HepG2 (cell line): ENCODE data around the gene GCNT2. TPM values are rescaled to one million over a fixed set of nuclear protein-coding genes. Genes with fewer than 3 reads are reported as not detected.

Experiments
- ATAC-seq: fragments of 200-7000 bp; cut with Tn5 transposase; 3 replicates; pipeline ENCODE4 v1.9.1; 2020; ENCODE audit warnings: mild to moderate bottlenecking, moderate library complexity
- BruUV-seq: library from RNA; stranded (reverse); fragments of 400-500 nt; replicated peaks from 2 replicates; lab custom pipeline; 2021; lab: Mats Ljungman, UMichigan
- CTCF ChIA-PET: fragments of 300-600 bp; formaldehyde crosslinking; extraction: SDS; loops from one replicate; lab custom pipeline; 2021; ENCODE audit warnings: low total read pairs, inconsistent platforms, low intra/inter-chr PET ratio; lab: Yijun Ruan, JAX
- POLR2A ChIA-PET: fragments of 350-600 bp; sonication (Branson Sonifier 250); formaldehyde crosslinking; loops from one replicate; lab custom pipeline; 2020; ENCODE audit warnings: antibody characterized with exemption, inconsistent platforms; lab: Yijun Ruan, JAX
- DNase-seq: peaks from one replicate; pipeline ENCODE4 v3.0.0-alpha.2; 2015; ENCODE audit warnings: low spot score
- FAIRE-seq: peaks from 3 replicates; lab custom pipeline; 2011; peaks lifted over from hg19 to GRCh38; lab: Jason Lieb, UNC
- H2AFZ ChIP-seq: one replicate; pipeline ENCODE4 v1.6.1; 2011; ENCODE audit warnings: low read length, inconsistent platforms
- H3K27ac ChIP-seq: fragments of 300-600 bp; 3 replicates; pipeline ENCODE4 v1.8.0; 2011; ENCODE audit warnings: mixed run types, mild to moderate bottlenecking, mixed read lengths, low read length, inconsistent platforms; ENCODE audit not compliant: insufficient read depth; ENCODE audit errors: extremely low read length
- H3K27me3 ChIP-seq, 2 experiments: fragments of 200-600 bp in 1 of 2; 2 replicates in 1 of 2; 3 replicates in 1 of 2; pipeline versions ENCODE4 v1.6.0 to v1.8.0; 2011; ENCODE audit warnings: low read length in 2 of 2, mild to moderate bottlenecking in 2 of 2, moderate library complexity in 2 of 2, inconsistent platforms in 1 of 2; ENCODE audit not compliant: insufficient read depth in 2 of 2, control insufficient read depth in 1 of 2
- H3K36me3 ChIP-seq, 2 experiments: fragments of 200-600 bp in 1 of 2; replicated peaks in 1 of 2; 2 replicates in 1 of 2; 3 replicates in 1 of 2; pipeline versions ENCODE4 v1.5.1 to v1.8.0; 2011; ENCODE audit warnings: low read length in 2 of 2, inconsistent platforms in 1 of 2; ENCODE audit not compliant: insufficient read depth in 2 of 2, control insufficient read depth in 1 of 2
- H3K4me1 ChIP-seq: 2 replicates; pipeline ENCODE4 v1.5.1; 2012; ENCODE audit warnings: low read length, inconsistent platforms; ENCODE audit not compliant: insufficient read depth
- H3K4me2 ChIP-seq: 2 replicates; pipeline ENCODE4 v1.6.0; 2011; ENCODE audit warnings: low read depth, low read length, inconsistent platforms
- H3K4me3 ChIP-seq, 3 experiments: fragments of 200-600 bp in 1 of 3; sonication (generic), shearing (Covaris generic) in 1 of 3; replicated peaks in 1 of 3; 2 replicates each; pipeline ENCODE4 v1.5.1; 2011 to 2016; ENCODE audit warnings: low read length in 3 of 3, inconsistent platforms in 2 of 3, low read depth in 2 of 3, mild to moderate bottlenecking in 2 of 3, control low read depth in 1 of 3, mixed read lengths in 1 of 3; ENCODE audit not compliant: insufficient read depth in 1 of 3
- H3K79me2 ChIP-seq: one replicate; pipeline ENCODE4 v1.6.1; 2011; ENCODE audit warnings: low read length, inconsistent platforms; ENCODE audit not compliant: insufficient read depth
- H3K9ac ChIP-seq: 2 replicates; pipeline ENCODE4 v1.6.0; 2011; ENCODE audit warnings: mild to moderate bottlenecking, low read depth, low read length, inconsistent platforms; ENCODE audit not compliant: insufficient read depth
- H3K9me3 ChIP-seq: 2 replicates; pipeline ENCODE4 v1.5.1; 2012; ENCODE audit warnings: mild to moderate bottlenecking, low read length
- H4K20me1 ChIP-seq: 2 replicates; pipeline ENCODE4 v1.6.0; 2011; ENCODE audit warnings: inconsistent platforms, mild to moderate bottlenecking, low read length, moderate library complexity; ENCODE audit not compliant: insufficient read depth
- AHR ChIP-seq: IDR thresholded peaks from 2 replicates; pipeline ENCODE4 v1.6.1; 2018; ENCODE audit warnings: missing genetic modification reagents, missing compliant biosample characterization
- SNAPC2 ChIP-seq: sonication (generic); formaldehyde crosslinking; IDR thresholded peaks from 2 replicates; pipeline ENCODE4 v1.8.1; 2022; ENCODE audit warnings: mild to moderate bottlenecking, missing genetic modification reagents
- SUZ12 ChIP-seq: fragments of 150-350 bp; IDR thresholded peaks from 2 replicates; pipeline ENCODE4 v1.6.1; 2014; ENCODE audit warnings: low read depth, low read length
- XRCC5 ChIP-seq: fragments of 200-400 bp; formaldehyde crosslinking; optimal IDR thresholded peaks from 2 replicates; pipeline ENCODE3; 2017; ENCODE audit warnings: mild to moderate bottlenecking, low read length
- ZFP36 ChIP-seq: fragments of 150-350 bp; IDR thresholded peaks from 2 replicates; pipeline ENCODE4 v1.6.1; 2018; ENCODE audit warnings: borderline replicate concordance, low read length, low read depth; ENCODE audit not compliant: partially characterized antibody
- ZNF234 ChIP-seq: sonication (generic); formaldehyde crosslinking; conservative IDR thresholded peaks from 2 replicates; pipeline ENCODE4 v1.5.1; 2020; ENCODE audit warnings: mild to moderate bottlenecking, missing genetic modification reagents
- ZNF563 ChIP-seq: sonication (generic); formaldehyde crosslinking; IDR thresholded peaks from 2 replicates; pipeline ENCODE4 v1.8.0; 2022; ENCODE audit warnings: mild to moderate bottlenecking, moderate library complexity, missing genetic modification reagents
- WGBS: methylation state at CpG from one replicate; pipeline ENCODE4 v1.1.6; 2017; ENCODE audit warnings: low lambda C conversion rate; 5-methylcytosine and 5-hydroxymethylcytosine counted together
- in situ Hi-C: cut with HindIII; loops from 2 replicates; pipeline ENCODE4 v1.10.0; 2017; ENCODE audit warnings: low pct_unique_long_range_greater_than_20kb; ENCODE audit not compliant: extremely low pct_ligation_motif_present
- intact Hi-C: fragments of 100-400 bp; cut with micrococcal nuclease; formaldehyde crosslinking; loops from one replicate; pipeline ENCODE4 v1.10.0; 2022; ENCODE audit not compliant: unreplicated experiment
- polyA plus RNA-seq, 8 experiments: library from polyadenylated mRNA; depleted of rRNA in 3 of 8; stranded (reverse) in 7 of 8; unstranded in 1 of 8; fragments of >200 nt; fragmentation: Illumina TruSeq in 4 of 8; extraction: Trizol in 4 of 8; gene quantifications; 2 replicates each; pipeline versions ENCODE4 v1.2.1 to v1.2.3, GENCODE V29; 2011 to 2016; ENCODE audit warnings: low read depth in 4 of 8, missing spikeins in 1 of 8, mixed read lengths in 1 of 8; ENCODE audit not compliant: insufficient read depth in 1 of 8
- total RNA-seq, 5 experiments: library from RNA; depleted of rRNA; stranded (reverse); fragments of >200 nt; fragmentation: Illumina TruSeq; extraction: Trizol; gene quantifications; 2 replicates each; pipeline ENCODE4 v1.2.3, GENCODE V29; 2016; ENCODE audit warnings: low read depth in 1 of 5
- TF ChIP-seq, protein P1 (sequence below): sonication (generic); formaldehyde crosslinking; IDR thresholded peaks from 2 replicates; pipeline ENCODE4 v1.4.0; 2020; ENCODE audit warnings: missing genetic modification reagents, borderline replicate concordance

The GCNT2 gene
- total and polyA plus RNA-seq, 2 of the 13 experiments (the other 11 are each of a cell fraction or from before 2014, with no cell fraction given) = 11.8 to 31.9 TPM

DNA sequence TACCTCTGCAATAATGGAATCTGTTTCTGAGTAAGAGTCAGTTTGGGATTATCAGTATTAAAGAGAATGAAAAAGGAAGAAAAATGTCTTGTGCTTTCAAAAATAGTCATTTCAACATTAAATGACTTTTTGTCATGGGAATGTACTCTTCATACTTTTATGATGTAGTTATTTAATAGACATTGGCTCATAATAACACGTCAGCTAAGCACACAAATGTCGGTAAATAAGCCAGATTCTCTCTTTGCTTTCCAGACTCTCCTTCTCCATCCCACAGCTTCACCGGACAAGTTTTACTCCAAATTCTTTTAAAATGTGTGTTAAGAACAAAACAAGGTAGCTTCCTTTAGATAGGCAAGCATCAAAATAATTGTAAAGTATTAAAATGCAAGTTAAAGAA lies 97.3 kb downstream of the GCNT2 start:
- Histone ChIP-seq H3K27ac (no peak overlapping the region), H3K9ac (no peak overlapping the region), H3K36me3 (peaks cover 6 to 10% of the 10 kb centered on the region in 2 experiments; a peak in 2 of 5 replicates), H3K4me3 (no peak overlapping the region), H2AFZ (no peak overlapping the region), H3K27me3 (no peaks in the 10 kb centered on the region; a peak in 1 of 5 replicates), H3K4me2 (no peak overlapping the region), H3K9me3 (no peaks in the 10 kb centered on the region), H3K4me1 (peaks cover 3% of the 10 kb centered on the region), H3K79me2 (no peaks in the 10 kb centered on the region), H4K20me1 (peaks cover 29% of the 10 kb centered on the region)
- in situ Hi-C loops = no loop called here
- POLR2A ChIA-PET = no interaction called here
- CTCF ChIA-PET = no interaction called here
- FAIRE-seq (no peak), ATAC-seq (no peak), DNase-seq (no peak)
- intact Hi-C loops = no loop called here
- 94% methylated on average over 3 of the region's 3 CpGs for WGBS
- BruUV-seq = no TSS peak
- TF ChIP-seq, protein P1, sequence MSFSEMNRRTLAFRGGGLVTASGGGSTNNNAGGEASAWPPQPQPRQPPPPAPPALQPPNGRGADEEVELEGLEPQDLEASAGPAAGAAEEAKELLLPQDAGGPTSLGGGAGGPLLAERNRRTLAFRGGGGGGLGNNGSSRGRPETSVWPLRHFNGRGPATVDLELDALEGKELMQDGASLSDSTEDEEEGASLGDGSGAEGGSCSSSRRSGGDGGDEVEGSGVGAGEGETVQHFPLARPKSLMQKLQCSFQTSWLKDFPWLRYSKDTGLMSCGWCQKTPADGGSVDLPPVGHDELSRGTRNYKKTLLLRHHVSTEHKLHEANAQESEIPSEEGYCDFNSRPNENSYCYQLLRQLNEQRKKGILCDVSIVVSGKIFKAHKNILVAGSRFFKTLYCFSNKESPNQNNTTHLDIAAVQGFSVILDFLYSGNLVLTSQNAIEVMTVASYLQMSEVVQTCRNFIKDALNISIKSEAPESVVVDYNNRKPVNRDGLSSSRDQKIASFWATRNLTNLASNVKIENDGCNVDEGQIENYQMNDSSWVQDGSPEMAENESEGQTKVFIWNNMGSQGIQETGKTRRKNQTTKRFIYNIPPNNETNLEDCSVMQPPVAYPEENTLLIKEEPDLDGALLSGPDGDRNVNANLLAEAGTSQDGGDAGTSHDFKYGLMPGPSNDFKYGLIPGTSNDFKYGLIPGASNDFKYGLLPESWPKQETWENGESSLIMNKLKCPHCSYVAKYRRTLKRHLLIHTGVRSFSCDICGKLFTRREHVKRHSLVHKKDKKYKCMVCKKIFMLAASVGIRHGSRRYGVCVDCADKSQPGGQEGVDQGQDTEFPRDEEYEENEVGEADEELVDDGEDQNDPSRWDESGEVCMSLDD (CRISPR knock-in tag) = no peak
- no peak for TF ChIP-seq AHR
- no peak for TF ChIP-seq ZNF563 (CRISPR knock-in tag)
- no peak for TF ChIP-seq SNAPC2 (CRISPR knock-in tag)
- no peak for TF ChIP-seq ZFP36
- no peak for TF ChIP-seq ZNF234 (CRISPR knock-in tag)
- TF ChIP-seq XRCC5 = no peak
- TF ChIP-seq SUZ12 = no peak
- TF ChIP-seq, all 625 proteins: peak for 0
